ENCODE results near the gene JAM3. TPM values are rescaled to one million over a fixed set of nuclear protein-coding genes. Genes with fewer than 3 reads are reported as not detected.

The JAM3 gene
- total RNA-seq, 1 donor from 2014 or later: 68.1 TPM

- H3K4me3 ChIP-seq: no peak overlapping the region
- TF ChIP-seq EZH2 (IDR thresholded peaks at IDR 0.05) (no peak), EZH2phosphoT487 (IDR thresholded peaks at IDR 0.05) (no peak)
- TF ChIP-seq, protein P1, sequence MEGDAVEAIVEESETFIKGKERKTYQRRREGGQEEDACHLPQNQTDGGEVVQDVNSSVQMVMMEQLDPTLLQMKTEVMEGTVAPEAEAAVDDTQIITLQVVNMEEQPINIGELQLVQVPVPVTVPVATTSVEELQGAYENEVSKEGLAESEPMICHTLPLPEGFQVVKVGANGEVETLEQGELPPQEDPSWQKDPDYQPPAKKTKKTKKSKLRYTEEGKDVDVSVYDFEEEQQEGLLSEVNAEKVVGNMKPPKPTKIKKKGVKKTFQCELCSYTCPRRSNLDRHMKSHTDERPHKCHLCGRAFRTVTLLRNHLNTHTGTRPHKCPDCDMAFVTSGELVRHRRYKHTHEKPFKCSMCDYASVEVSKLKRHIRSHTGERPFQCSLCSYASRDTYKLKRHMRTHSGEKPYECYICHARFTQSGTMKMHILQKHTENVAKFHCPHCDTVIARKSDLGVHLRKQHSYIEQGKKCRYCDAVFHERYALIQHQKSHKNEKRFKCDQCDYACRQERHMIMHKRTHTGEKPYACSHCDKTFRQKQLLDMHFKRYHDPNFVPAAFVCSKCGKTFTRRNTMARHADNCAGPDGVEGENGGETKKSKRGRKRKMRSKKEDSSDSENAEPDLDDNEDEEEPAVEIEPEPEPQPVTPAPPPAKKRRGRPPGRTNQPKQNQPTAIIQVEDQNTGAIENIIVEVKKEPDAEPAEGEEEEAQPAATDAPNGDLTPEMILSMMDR (IDR thresholded peaks at IDR 0.05): no peak
- Mint-ChIP-seq H3K4me3 (no peak overlapping the region), H3K9me3 (no peaks in the 10 kb centered on the region), H3K27ac (no peak overlapping the region), H3K36me3 (no peaks in the 10 kb centered on the region), H3K27me3 (ENCODE audit: insufficient read depth, low read depth) (peaks cover 7% of the 10 kb centered on the region), H3K4me1 (peaks cover 22% of the 10 kb centered on the region)
- H3K9me3 ChIP-seq (ENCODE audit: low read depth): no peaks in the 10 kb centered on the region
- no peak overlapping the region for H2AFZ ChIP-seq (replicated peaks)
- no peak for DNase-seq (ENCODE audit: low spot score)
- H3K4me1 ChIP-seq: peaks cover 3% of the 10 kb centered on the region
- H3K9ac ChIP-seq: no peak overlapping the region
- H3K4me2 ChIP-seq: no peak overlapping the region
- no peaks in the 10 kb centered on the region for H3K79me2 ChIP-seq (ENCODE audit: low read depth)
- H4K20me1 ChIP-seq (ENCODE audit: low read depth): no peaks in the 10 kb centered on the region
- H3K27ac ChIP-seq: no peak overlapping the region
- H3K36me3 ChIP-seq: no peaks in the 10 kb centered on the region
- H3K27me3 ChIP-seq: peaks cover 10% of the 10 kb centered on the region
- H3F3A ChIP-seq (ENCODE audit: low read depth): no peaks in the 10 kb centered on the region
Observed at GRCh38 chr11:134052395-134052987, 16.4 kb upstream of the JAM3 start.

DNA sequence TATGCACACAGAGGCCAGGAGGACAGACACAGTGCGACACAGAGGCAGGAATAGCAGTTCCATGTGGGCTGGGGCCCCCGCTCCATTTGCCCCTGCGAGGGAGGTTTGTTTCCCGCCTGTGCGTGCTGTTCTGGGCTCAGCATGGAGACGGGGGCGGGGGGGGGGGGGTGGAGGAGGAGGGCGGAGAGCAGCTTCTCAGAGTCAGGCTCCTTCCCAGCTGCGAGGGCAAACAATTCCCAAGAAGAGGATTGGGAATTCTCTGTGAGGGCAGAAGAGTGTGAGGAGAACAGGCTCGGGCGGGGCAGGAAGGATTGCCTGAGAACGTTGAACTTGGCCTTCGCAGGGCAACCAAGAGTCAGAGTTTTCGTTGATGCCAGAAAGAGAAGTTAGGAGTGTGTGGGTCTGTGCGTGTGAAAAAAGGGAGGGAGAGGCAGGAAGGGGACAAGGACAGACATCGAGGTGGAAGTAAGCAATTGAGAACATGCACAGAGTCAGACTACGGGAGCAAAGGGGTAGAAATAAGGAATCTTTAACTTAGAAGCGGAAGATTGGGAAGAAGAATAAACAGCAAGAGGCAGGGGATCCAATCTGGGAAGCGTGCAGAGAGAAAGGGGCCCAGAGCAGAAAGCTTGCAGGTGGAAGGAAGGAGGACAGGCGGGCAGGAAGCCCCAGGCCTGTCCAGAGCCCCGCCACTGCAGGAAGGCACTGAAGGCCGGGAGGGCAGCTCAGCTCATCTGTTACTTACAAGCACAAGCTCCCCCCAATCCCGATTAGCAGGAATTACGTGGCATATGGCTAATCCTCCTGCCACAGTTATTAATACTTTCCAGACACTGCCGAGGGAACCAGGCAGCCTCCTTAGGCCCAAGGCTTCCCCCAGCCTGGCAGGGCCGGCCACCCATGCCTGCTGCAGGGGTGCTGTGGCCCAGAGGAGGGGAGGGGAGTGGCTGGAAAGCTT lies 15.6 kb upstream of the JAM3 start:
- no peak overlapping the region for H3K4me2 ChIP-seq
- no peaks in the 10 kb centered on the region for H3F3A ChIP-seq (ENCODE audit: low read depth)
- Mint-ChIP-seq H3K36me3 (no peaks in the 10 kb centered on the region), H3K27me3 (ENCODE audit: insufficient read depth, low read depth) (peaks cover 7% of the 10 kb centered on the region), H3K4me3 (no peak overlapping the region), H3K27ac (no peak overlapping the region), H3K4me1 (peaks cover 22% of the 10 kb centered on the region), H3K9me3 (no peaks in the 10 kb centered on the region)
- H3K9me3 ChIP-seq (ENCODE audit: low read depth): no peaks in the 10 kb centered on the region
- TF ChIP-seq EZH2 (IDR thresholded peaks at IDR 0.05) (no peak), EZH2phosphoT487 (IDR thresholded peaks at IDR 0.05) (no peak)
- TF ChIP-seq, protein P1 (IDR thresholded peaks at IDR 0.05): no peak
- H4K20me1 ChIP-seq (ENCODE audit: low read depth): no peaks in the 10 kb centered on the region
- peaks cover 10% of the 10 kb centered on the region for H3K27me3 ChIP-seq
- no peak overlapping the region for H3K27ac ChIP-seq
- H3K79me2 ChIP-seq (ENCODE audit: low read depth): no peaks in the 10 kb centered on the region
- DNase-seq (ENCODE audit: low spot score): no peak
- no peak overlapping the region for H3K9ac ChIP-seq
- peaks cover 3% of the 10 kb centered on the region for H3K4me1 ChIP-seq
- no peak overlapping the region for H3K4me3 ChIP-seq
- H3K36me3 ChIP-seq: no peaks in the 10 kb centered on the region
- no peak overlapping the region for H2AFZ ChIP-seq (replicated peaks)

GRCh38 chr11:134055029-134055428 lies 13.8 kb upstream of the JAM3 start:
- no peak overlapping the region for H3K9ac ChIP-seq
- peaks cover 3% of the 10 kb centered on the region for H3K4me1 ChIP-seq
- no peak overlapping the region for H3K4me3 ChIP-seq
- H3F3A ChIP-seq (ENCODE audit: low read depth): no peaks in the 10 kb centered on the region
- H3K27ac ChIP-seq: no peak overlapping the region
- Mint-ChIP-seq H3K4me3 (no peak overlapping the region), H3K27me3 (ENCODE audit: insufficient read depth, low read depth) (peaks cover 10% of the 10 kb centered on the region), H3K36me3 (no peaks in the 10 kb centered on the region), H3K4me1 (peaks cover 21% of the 10 kb centered on the region), H3K27ac (no peak overlapping the region), H3K9me3 (no peaks in the 10 kb centered on the region)
- H3K9me3 ChIP-seq (ENCODE audit: low read depth): no peaks in the 10 kb centered on the region
- H3K4me2 ChIP-seq: no peak overlapping the region
- DNase-seq (ENCODE audit: low spot score): no peak
- no peaks in the 10 kb centered on the region for H3K79me2 ChIP-seq (ENCODE audit: low read depth)
- no peaks in the 10 kb centered on the region for H3K36me3 ChIP-seq
- H2AFZ ChIP-seq (replicated peaks): no peak overlapping the region
- TF ChIP-seq, protein P1 (IDR thresholded peaks at IDR 0.05): no peak
- TF ChIP-seq EZH2 (IDR thresholded peaks at IDR 0.05) (no peak), EZH2phosphoT487 (IDR thresholded peaks at IDR 0.05) (no peak)
- H3K27me3 ChIP-seq: peaks cover 3% of the 10 kb centered on the region
- no peaks in the 10 kb centered on the region for H4K20me1 ChIP-seq (ENCODE audit: low read depth)
